GM12873 (cell line): Measurements from ENCODE around the gene VBP1.
A peak's percentile ranks its signal among the peaks of the same experiment; 100 is the strongest.

Experiments
- CTCF ChIP-seq: IDR thresholded peaks from 2 replicates; pipeline ENCODE4 v1.5.1; 2012; ENCODE audit warnings: low read depth, mild to moderate bottlenecking, moderate library complexity, low read length, control low read depth; ENCODE audit not compliant: insufficient read depth; ENCODE audit errors: missing control alignments

VBP1 gene

GRCh38 chrX:155215443-155216178 is 649 bp upstream of the VBP1 start:
- TF ChIP-seq CTCF, result peak; percentile 3

DNA sequence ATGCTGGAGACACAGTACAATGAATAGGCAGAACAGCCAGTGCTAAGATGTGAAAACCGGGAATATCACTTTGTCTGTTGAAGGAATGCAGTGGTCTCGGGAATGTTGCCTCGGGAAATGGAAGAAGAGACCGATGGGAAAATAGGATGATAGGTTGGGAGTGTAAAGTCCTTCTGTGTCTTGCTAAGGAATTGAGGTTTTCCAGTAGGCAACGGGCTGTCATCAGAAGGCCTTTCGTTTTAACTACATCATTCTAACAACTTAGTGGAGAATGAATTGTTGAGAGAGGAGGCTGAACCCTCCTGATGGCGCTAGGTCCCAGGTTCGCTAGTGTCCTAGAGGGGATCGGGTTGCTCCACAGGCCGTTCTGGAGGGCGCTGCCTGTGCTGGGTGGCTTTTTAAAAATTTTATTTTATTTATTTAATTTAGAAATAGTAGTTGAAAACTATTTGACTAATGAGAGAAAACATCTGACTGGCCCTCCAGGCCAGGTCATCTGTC is 730 bp downstream of the VBP1 start:
- TF ChIP-seq CTCF, result no peak

- TF ChIP-seq CTCF, result no peak
Observed at GRCh38 chrX:155218777-155219176, 2.5 kb downstream of the VBP1 start.

GRCh38 chrX:155221351-155221750 is 5.1 kb downstream of the VBP1 start:
- TF ChIP-seq CTCF, result no peak

DNA sequence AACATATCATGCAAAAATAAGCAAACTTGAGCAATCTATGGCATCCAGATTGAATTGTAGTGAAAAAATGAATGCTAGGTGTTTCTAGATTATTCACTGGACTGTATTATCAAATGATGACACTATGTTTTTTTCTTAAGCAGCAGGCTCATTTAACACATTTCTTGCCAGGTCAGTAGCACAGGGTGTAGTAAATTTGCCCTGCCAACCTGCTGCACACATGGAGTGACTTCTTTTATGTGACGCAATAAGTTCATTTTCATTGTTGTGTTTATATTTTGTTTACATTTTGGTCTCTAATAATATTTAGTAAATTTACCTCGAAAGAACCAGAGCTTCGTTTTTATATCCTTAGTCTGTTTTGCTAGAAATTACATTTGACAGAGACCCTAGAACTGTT is 9.5 kb downstream of the VBP1 start:
- TF ChIP-seq CTCF, result no peak

DNA sequence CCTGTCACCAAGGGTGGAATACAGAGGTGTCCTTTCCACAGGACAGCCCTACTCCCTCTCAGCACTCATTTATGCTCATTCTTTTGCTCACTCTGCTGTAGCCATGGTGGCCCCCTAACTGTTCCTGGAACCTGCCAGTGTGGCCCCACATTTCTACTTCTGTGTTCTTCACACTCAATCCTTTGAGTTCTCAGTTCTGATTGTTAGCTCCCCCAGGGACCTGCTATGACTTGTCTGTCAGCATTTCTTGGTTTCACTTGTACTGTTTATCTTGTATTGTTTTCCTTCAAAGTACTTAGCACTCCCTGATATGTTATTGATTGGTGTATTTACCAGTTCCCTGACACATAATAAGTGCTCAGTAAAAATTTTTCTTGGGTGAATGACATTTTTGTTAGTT is 14.9 kb downstream of the VBP1 start:
- no peak for TF ChIP-seq CTCF

DNA sequence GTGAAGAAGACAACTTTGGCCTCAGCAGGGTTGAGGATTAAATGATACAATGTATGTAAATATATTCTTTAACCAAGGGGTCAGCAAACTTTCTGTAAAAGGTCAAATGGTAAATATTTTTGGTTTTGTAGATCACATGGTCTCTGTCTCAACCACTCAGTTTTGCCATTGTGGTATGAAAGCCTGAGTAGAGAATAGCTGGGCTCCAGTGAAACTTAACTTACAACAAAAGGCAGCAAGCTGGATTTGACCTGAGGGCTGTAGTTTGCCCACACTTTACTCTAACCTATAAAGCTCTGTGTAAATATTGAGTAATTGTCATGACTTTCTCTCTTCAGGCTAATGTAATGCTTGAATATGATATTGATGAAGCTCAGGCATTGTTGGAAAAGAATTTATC is 19.6 kb downstream of the VBP1 start:
- TF ChIP-seq CTCF, result no peak
